Aorta (tissue), 5 donors: ENCODE results near the gene PACRG. TPM values are rescaled to one million over a fixed set of nuclear protein-coding genes. Genes with fewer than 3 reads are reported as not detected.
"Not testable (repeated sequence)": the region's sequence is repeated elsewhere in the genome, so short reads cannot be mapped to it uniquely, and the experiment has no call there.

ENCODE experiments used
- ATAC-seq: fragments of 200-7000 bp; cut with Tn5 transposase; one replicate; pipeline ENCODE4 v1.9.1; 2022; ENCODE audit warnings: moderate library complexity; ENCODE audit not compliant: low FRiP score
- DNase-seq, 2 donors: peaks; one replicate each; pipeline ENCODE4 v3.0.0-alpha.2; 2020
- H3K27ac ChIP-seq, 2 donors: one replicate each; pipeline ENCODE4 v1.5.1; 2013; ENCODE audit warnings: low read length in 2 of 2, mild to moderate bottlenecking in 2 of 2, moderate library complexity in 2 of 2, control low read depth in 1 of 2, inconsistent platforms in 1 of 2, low read depth in 1 of 2
- H3K27me3 ChIP-seq, 2 donors: one replicate each; pipeline ENCODE4 v1.6.1; 2013; ENCODE audit warnings: control low read depth in 1 of 2, low read length in 1 of 2, mild to moderate bottlenecking in 1 of 2, moderate library complexity in 1 of 2; ENCODE audit not compliant: insufficient read depth in 2 of 2, control insufficient read depth in 1 of 2
- H3K36me3 ChIP-seq, 2 donors: one replicate each; pipeline ENCODE4 v1.6.1; 2013; ENCODE audit warnings: control low read depth in 1 of 2, low read length in 1 of 2, mild to moderate bottlenecking in 1 of 2; ENCODE audit not compliant: insufficient read depth in 2 of 2, control insufficient read depth in 1 of 2
- H3K4me1 ChIP-seq, 2 donors: one replicate each; pipeline ENCODE4 v1.6.1; 2013; ENCODE audit warnings: low read length in 2 of 2, control low read depth in 1 of 2, mild to moderate bottlenecking in 1 of 2, moderate library complexity in 1 of 2; ENCODE audit not compliant: insufficient read depth in 2 of 2, control insufficient read depth in 1 of 2
- H3K4me3 ChIP-seq, 2 donors: one replicate each; pipeline ENCODE4 v1.5.1; 2013; ENCODE audit warnings: low read length in 2 of 2, control low read depth in 1 of 2, mild to moderate bottlenecking in 1 of 2
- H3K9me3 ChIP-seq: one replicate; pipeline ENCODE4 v1.6.1; 2013; ENCODE audit warnings: mild to moderate bottlenecking, low read length; ENCODE audit not compliant: control insufficient read depth
- WGBS, 2 donors: extraction: QIAGEN DNeasy Blood & Tissue Kit; methylation state at CpG; one replicate each; pipeline ENCODE4 v1.1.7; 2013; 5-methylcytosine and 5-hydroxymethylcytosine counted together
- intact Hi-C, 2 donors: fragments of 100-400 bp; cut with DNase I; formaldehyde crosslinking; loops; one replicate each; pipeline versions ENCODE4 v1.14.2 to v1.15.0; 2022
- long read RNA-seq, 2 donors: library from polyadenylated mRNA; unstranded; transcript quantifications; one replicate each; pipeline ENCODE4 v2.0.0, GENCODE V29; 2020 to 2021
- polyA plus RNA-seq, 2 donors: library from polyadenylated mRNA; stranded (reverse); fragments of 200-250 nt; gene quantifications; one replicate each; pipeline ENCODE4 v1.2.3, GENCODE V29; 2013
- total RNA-seq, 2 donors: library from RNA; stranded (reverse); fragmentation: NEBNext Ultra II Directional; extraction: Animal tissue kit (Norgen Biotek cat#: 25700); gene quantifications; one replicate each; pipeline ENCODE4 v1.2.1, GENCODE V29; 2021
- donor health status: healthy with polysubstance abuse.
- donor health status: Bipolar disorder and iron deficiency.
- donor health status: DM: no; HTN: no; CAD: no.
- donor health status: DM: no; HTN: no; CAD: no.
- donor health status: DM: yes; HTN: yes; CAD: no.

PACRG gene
- total RNA-seq = under 1 TPM; 0.26 to 0.54 TPM
- polyA plus RNA-seq = 1 to 10 TPM in 1 of 2 donors, not detected in 1; 2.7 TPM
- long read RNA-seq, donor 1, partial matches to known transcripts = 1 of 1 reads
- long read RNA-seq, donor 1, other reads (novel, unspliced or antisense) = 0 of 1 reads
- long read RNA-seq, donor 2, partial matches to known transcripts = 0 of 1 reads
- long read RNA-seq, donor 2, other reads (novel, unspliced or antisense) = 0 of 1 reads

DNA sequence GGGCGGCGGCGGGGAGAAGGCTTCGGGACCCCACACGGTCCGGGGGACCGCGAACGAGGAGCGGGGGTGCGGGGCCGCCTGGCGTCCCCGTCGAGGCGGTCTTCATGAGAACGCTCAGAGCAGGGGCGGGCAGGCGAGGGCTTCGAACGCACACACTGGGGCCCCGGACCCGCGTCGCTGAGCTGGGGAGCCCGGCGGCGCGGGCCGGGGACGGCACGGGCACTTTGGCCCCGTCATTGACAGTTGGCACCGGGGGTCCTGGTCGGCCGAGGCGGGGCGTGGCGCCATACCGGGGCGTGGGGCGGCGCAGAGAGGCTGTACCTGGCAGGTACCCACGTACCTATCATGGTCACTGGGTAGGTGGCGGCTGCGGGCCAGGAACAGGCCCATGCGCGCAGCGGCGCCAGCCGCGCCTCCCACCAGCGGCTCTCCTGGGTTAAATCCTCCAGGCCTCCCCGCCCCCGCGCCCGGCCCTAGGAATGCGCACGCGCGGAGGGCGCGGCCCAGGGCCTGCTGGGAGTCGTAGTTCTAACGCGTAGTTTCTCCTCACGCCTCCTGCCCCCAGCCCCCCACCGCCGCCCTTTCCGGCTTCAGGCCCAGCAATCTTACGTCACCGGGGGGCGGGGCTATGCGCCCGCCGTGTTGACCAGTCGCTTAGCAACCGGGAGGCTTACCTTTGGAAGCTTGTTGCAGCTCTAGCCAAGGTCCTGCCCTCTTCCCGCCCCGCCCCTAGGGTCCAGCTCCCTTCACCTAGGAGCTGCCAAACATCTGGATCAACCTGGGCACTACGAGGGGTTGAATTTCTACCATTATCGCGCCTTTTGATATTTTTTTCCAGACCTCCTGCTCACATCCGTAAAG lies at the start of gene PACRG, which contains the start of gene PRKN:
TSS of gene PACRG (plus strand) at position 653 of the 861 bp plus-strand sequence.
TSS of gene PRKN (minus strand) at position 445 of the 861 bp plus-strand sequence.
- H3K27me3 ChIP-seq = no peaks in the 10 kb centered on the region
- peak within 1 kb of the TSS; percentile 58 to 79 for H3K4me3 ChIP-seq
- H3K9me3 ChIP-seq = no peaks in the 10 kb centered on the region
- H3K27ac ChIP-seq = no peak within 1 kb of the TSS
- H3K36me3 ChIP-seq = no peaks in the 10 kb centered on the region
- DNase-seq = peak; percentile 99 to 100
- ATAC-seq = peak; percentile 100
- intact Hi-C loops = loop anchor here in 1 of 2 donors (10.0 kb wide), 2 partner anchors 343 to 687 kb away; partner anchors contain the start of gene QKI
- WGBS, 2 donors = 1% methylated on average over 81 to 84 of the region's 84 CpGs
- H3K4me1 ChIP-seq = no peaks in the 10 kb centered on the region

DNA sequence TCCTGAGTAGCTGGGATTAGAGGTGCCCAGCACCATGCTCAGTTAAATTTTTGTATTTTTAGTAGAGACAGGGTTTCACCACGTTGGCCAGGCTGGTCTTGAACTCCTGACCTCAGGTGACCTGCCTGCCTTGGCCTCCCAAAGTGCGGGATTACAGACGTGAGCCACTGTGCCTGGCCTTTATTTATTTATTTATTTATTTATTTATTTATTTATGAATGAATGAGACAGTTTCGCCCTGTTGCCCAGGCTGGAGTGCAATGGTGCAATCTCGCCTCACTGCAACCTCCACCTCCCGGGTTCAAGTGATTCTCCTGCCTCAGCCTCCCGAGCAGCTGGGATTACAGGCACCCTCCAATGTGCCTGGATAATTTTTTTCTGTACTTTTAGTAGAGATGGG lies 48.9 kb upstream of the PACRG start:
- DNase-seq, H3K27ac ChIP-seq, H3K4me1 ChIP-seq, H3K27me3 ChIP-seq, H3K9me3 ChIP-seq, H3K36me3 ChIP-seq, H3K4me3 ChIP-seq, ATAC-seq, intact Hi-C loops: not testable (repeated sequence)
- 83 to 88% methylated on average over 7 of the region's 7 CpGs for WGBS, 2 donors

DNA sequence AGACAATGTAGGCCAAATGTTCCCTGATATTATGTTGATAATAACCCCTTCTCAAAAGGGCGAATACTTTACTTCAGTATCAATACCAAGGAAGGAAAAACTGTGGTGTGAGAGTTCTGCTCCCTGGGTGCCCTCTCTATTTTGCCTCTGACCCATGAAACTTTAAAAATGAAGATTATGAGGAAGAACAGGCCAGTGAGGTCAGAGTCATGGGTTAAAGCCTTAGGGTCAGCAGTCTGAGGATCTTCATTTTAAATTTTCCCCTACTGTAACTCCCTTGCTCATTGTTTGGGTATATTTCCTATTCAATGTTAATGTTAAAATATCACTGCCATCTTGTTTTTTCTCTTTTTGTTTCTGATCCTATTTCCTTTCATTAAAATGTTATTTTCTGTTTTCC lies 48.1 kb upstream of the PACRG start:
- ATAC-seq = no peak
- Histone ChIP-seq H3K9me3 (no peaks in the 10 kb centered on the region), H3K4me3 (no peak overlapping the region), H3K27me3 (no peaks in the 10 kb centered on the region), H3K4me1 (peaks cover 2 to 7% of the 10 kb centered on the region in 2 donors), H3K27ac (no peak overlapping the region), H3K36me3 (no peaks in the 10 kb centered on the region)
- DNase-seq = no peak
- intact Hi-C loops = no loop called here
- WGBS, 2 donors = 94 to 97% methylated on average over 1 of the region's 1 CpG

DNA sequence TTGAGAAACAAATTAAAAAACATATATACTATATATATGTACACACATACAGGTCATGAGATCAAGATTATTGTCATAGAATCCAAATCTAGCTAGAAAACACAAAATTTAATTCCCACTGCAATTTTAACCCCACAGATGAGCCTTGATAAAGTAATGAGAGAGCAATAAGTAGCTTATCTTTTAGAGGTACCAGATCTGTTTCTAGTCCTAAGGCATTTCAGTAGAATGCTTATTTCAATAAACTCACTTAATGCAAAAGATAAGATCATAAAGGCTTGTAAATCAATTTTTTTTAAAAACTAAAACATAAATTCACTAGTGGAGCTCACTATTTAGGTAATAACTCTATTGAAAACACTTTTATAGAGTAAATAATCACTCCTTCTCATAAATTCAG lies 47.4 kb upstream of the PACRG start:
- H3K27ac ChIP-seq = no peak overlapping the region
- no peak overlapping the region for H3K4me3 ChIP-seq
- intact Hi-C loops = no loop called here
- H3K4me1 ChIP-seq = peaks cover 2 to 7% of the 10 kb centered on the region in 2 donors
- no peaks in the 10 kb centered on the region for H3K36me3 ChIP-seq
- DNase-seq (no peak), ATAC-seq (no peak)
- H3K27me3 ChIP-seq = no peaks in the 10 kb centered on the region
- H3K9me3 ChIP-seq = no peaks in the 10 kb centered on the region

DNA sequence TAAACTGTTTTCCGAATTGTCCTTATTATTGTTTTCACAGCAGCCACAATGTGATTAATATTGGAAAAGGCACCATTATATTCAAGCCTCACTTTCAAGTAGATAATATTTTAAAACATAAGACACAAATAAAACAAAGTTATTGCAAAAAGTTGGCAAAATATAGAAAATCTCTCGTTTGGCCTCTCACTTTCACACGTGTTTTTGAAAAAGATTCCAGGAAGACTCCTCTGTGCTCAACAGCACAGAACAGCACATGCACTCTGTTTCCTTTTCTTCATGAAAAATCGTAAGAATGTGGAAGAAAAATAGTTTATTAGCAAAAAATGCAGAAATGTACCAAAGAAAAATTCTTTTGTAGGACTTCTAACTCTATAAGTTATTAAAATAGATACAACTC lies 46.9 kb upstream of the PACRG start:
- Histone ChIP-seq H3K27me3 (no peaks in the 10 kb centered on the region), H3K9me3 (no peaks in the 10 kb centered on the region), H3K4me1 (peaks cover 2 to 7% of the 10 kb centered on the region in 2 donors), H3K27ac (no peak overlapping the region), H3K36me3 (no peaks in the 10 kb centered on the region), H3K4me3 (no peak overlapping the region)
- 23 to 24% methylated on average over 4 of the region's 4 CpGs for WGBS, 2 donors
- intact Hi-C loops = no loop called here
- no peak for DNase-seq
- no peak for ATAC-seq

DNA sequence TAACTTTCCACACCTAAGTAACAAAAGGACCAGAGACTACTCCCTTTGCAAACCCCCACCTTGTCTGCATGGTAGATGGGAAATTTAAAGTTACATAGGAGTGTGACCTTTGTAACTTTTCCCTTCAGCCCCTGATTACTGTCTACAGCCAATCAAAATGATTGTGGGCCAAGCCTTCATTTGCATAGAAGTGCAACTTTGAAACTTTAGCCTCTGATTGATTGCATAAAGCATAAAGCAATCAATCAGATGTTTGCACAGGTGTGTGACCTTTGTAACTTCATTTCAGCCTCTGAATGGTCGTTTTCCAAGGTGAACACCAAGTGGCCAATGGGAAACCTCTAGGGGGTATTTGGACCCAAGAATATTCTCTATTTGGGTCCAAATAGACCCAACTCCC lies 46.3 kb upstream of the PACRG start:
- Histone ChIP-seq H3K4me1 (peaks cover 2 to 7% of the 10 kb centered on the region in 2 donors), H3K27me3 (no peaks in the 10 kb centered on the region), H3K27ac (no peak overlapping the region), H3K9me3 (no peaks in the 10 kb centered on the region), H3K36me3 (no peaks in the 10 kb centered on the region), H3K4me3 (no peak overlapping the region)
- intact Hi-C loops = no loop called here
- WGBS, 2 donors = 79 to 86% methylated on average over 1 of the region's 1 CpG
- DNase-seq (no peak), ATAC-seq (no peak)

DNA sequence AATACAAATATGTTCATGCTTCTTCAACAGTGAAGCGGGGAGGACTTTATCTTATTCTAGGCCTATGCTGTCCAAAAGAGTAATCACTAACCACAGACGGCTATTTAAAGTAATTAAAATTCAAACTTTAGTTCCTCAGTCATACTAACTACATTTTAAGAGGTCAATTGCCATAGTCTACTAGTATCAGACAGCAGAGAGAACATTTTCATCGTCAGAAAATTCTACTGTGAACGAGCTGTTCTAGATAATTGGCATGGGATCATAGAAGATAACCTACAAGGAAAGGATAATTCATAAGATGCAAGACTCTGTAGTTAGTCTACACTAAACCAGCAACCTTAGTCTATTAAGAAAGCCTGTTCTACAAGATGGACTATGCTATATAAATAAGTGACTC lies 44.6 kb upstream of the PACRG start:
- intact Hi-C loops = no loop called here
- H3K36me3 ChIP-seq = no peaks in the 10 kb centered on the region
- DNase-seq (no peak), ATAC-seq (no peak)
- H3K4me1 ChIP-seq = peaks cover 2 to 7% of the 10 kb centered on the region in 2 donors
- H3K27me3 ChIP-seq = no peaks in the 10 kb centered on the region
- H3K9me3 ChIP-seq = no peaks in the 10 kb centered on the region
- 51 to 52% methylated on average over 4 of the region's 4 CpGs for WGBS, 2 donors
- H3K27ac ChIP-seq = no peak overlapping the region
- H3K4me3 ChIP-seq = no peak overlapping the region

DNA sequence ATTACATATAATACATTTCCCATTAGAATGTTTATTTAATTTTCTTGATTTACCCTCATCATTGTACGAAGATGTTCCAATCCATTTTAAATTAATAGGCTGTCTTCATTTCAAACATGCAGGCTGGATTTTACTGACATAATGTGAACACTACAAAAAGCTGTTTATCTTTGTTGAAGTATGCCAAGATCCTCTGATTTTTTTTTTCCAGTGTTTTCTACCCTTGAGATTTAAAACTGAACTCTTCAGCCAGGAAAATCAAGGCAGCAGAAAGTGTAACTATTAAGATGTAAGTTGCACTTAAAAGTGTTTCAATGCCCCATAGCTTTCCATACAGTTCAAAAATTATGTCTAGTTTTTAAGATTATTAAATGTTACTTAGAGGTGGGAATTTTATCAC lies 43.7 kb upstream of the PACRG start:
- H3K4me1 ChIP-seq = peaks cover 2 to 7% of the 10 kb centered on the region in 2 donors
- intact Hi-C loops = no loop called here
- no peaks in the 10 kb centered on the region for H3K27me3 ChIP-seq
- H3K9me3 ChIP-seq = no peaks in the 10 kb centered on the region
- H3K27ac ChIP-seq = no peak overlapping the region
- H3K36me3 ChIP-seq = no peaks in the 10 kb centered on the region
- DNase-seq (no peak), ATAC-seq (no peak)
- H3K4me3 ChIP-seq = no peak overlapping the region
- 6 to 8% methylated on average over 1 of the region's 1 CpG for WGBS, 2 donors

DNA sequence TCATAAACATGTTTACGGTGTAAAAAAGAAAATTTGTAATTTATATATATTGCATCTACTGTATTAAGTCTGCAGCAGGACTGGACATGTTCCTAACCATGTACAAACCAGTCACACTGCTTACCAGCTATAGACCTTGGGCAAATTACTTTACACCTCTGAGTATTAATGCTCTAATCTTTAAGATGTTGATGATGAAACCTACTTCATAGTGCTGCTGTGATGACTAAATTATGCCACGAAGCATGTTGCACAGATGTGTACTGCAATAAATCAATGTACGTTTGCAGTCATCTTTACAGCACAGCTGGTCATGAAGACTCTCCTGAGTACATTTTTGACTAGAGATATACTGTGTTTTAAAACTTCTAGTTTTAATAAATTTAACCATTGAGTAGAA lies 42.8 kb upstream of the PACRG start:
- Histone ChIP-seq H3K27me3 (no peaks in the 10 kb centered on the region), H3K4me3 (no peak overlapping the region), H3K9me3 (no peaks in the 10 kb centered on the region), H3K36me3 (no peaks in the 10 kb centered on the region), H3K27ac (no peak overlapping the region), H3K4me1 (peaks cover 2 to 7% of the 10 kb centered on the region in 2 donors)
- no peak for ATAC-seq
- intact Hi-C loops = no loop called here
- WGBS, 2 donors = 92 to 93% methylated on average over 3 of the region's 3 CpGs
- no peak for DNase-seq
